H1 (cell line): Measurements from ENCODE around the gene TMIGD3. TPM values are rescaled to one million over a fixed set of nuclear protein-coding genes. Genes with fewer than 3 reads are reported as not detected.

Experiments used
- CTCF ChIA-PET: fragments of 300-600 bp; sonication (Branson Sonifier 250); formaldehyde crosslinking; loops from one replicate; lab custom pipeline; 2021; ENCODE audit not compliant: partially characterized antibody; lab: Charles Lee
- POLR2A ChIA-PET: fragments of 300-600 bp; sonication (Branson Sonifier 250); formaldehyde crosslinking; loops from one replicate; lab custom pipeline; 2021; ENCODE audit warnings: inconsistent platforms; ENCODE audit not compliant: partially characterized antibody; lab: Charles Lee
- DNase-seq, 2 experiments: peaks; one replicate each; pipeline versions ENCODE4 v3.0.0 to v3.0.0-alpha.2; 2010 to 2022; ENCODE audit warnings: low spot score in 2 of 2, low read depth in 1 of 2, mixed read lengths in 1 of 2
- FAIRE-seq: peaks from 2 replicates; lab custom pipeline; 2011; peaks lifted over from hg19 to GRCh38; lab: Jason Lieb, UNC
- H2AFZ ChIP-seq: 2 replicates; pipeline ENCODE4 v1.8.1; 2012; ENCODE audit warnings: low read length, inconsistent platforms
- H2AK5ac ChIP-seq: 2 replicates; pipeline ENCODE4 v1.6.1; 2013; ENCODE audit warnings: low read depth, low read length
- H2BK120ac ChIP-seq: replicated peaks from 2 replicates; pipeline ENCODE3; 2013; ENCODE audit warnings: low read depth, low read length, inconsistent platforms
- H2BK12ac ChIP-seq: 2 replicates; pipeline ENCODE4 v1.6.1; 2013; ENCODE audit warnings: low read depth, low read length
- H2BK15ac ChIP-seq: 2 replicates; pipeline ENCODE4 v1.6.1; 2013; ENCODE audit warnings: low read length
- H2BK20ac ChIP-seq: 2 replicates; pipeline ENCODE4 v1.6.1; 2013; ENCODE audit warnings: low read length
- H2BK5ac ChIP-seq: 2 replicates; pipeline ENCODE4 v1.6.1; 2013; ENCODE audit warnings: low read depth, low read length
- H3K14ac ChIP-seq: 2 replicates; pipeline ENCODE4 v1.6.1; 2013; ENCODE audit warnings: inconsistent platforms; ENCODE audit not compliant: insufficient read length
- H3K18ac ChIP-seq: 2 replicates; pipeline ENCODE4 v1.6.1; 2013; ENCODE audit warnings: low read length; ENCODE audit errors: extremely low read depth
- H3K23ac ChIP-seq: 2 replicates; pipeline ENCODE4 v1.6.1; 2013; ENCODE audit warnings: inconsistent platforms; ENCODE audit not compliant: insufficient read length
- H3K23me2 ChIP-seq: 2 replicates; pipeline ENCODE4 v1.6.1; 2013; ENCODE audit warnings: low read depth, low read length
- H3K27ac ChIP-seq: 2 replicates; pipeline ENCODE4 v1.6.1; 2011; ENCODE audit warnings: low read depth, low read length, inconsistent platforms
- H3K27me3 ChIP-seq, 4 experiments: replicated peaks in 1 of 4; 1 replicate in 1 of 4; 2 replicates in 3 of 4; pipeline versions ENCODE4 v1.6.1 to v1.8.1; 2011 to 2013; ENCODE audit warnings: low read length in 3 of 4, mild to moderate bottlenecking in 3 of 4, inconsistent platforms in 2 of 4, mixed read lengths in 2 of 4, moderate library complexity in 1 of 4; ENCODE audit not compliant: control insufficient read depth in 3 of 4, insufficient read depth in 3 of 4; ENCODE audit errors: extremely low read depth in 1 of 4
- H3K36me3 ChIP-seq, 4 experiments: 2 replicates each; pipeline versions ENCODE4 v1.6.1 to v1.8.1; 2011 to 2013; ENCODE audit warnings: mild to moderate bottlenecking in 4 of 4, low read length in 3 of 4, moderate library complexity in 2 of 4, control low read depth in 1 of 4, inconsistent platforms in 1 of 4; ENCODE audit not compliant: insufficient read depth in 4 of 4, control insufficient read depth in 2 of 4
- H3K4ac ChIP-seq: replicated peaks from 2 replicates; pipeline ENCODE3; 2013; ENCODE audit warnings: low read length, low read depth, mixed read lengths, inconsistent platforms; ENCODE audit not compliant: insufficient read length
- H3K4me1 ChIP-seq, 4 experiments: replicated peaks in 1 of 4; 1 replicate in 1 of 4; 2 replicates in 3 of 4; pipeline versions ENCODE4 v1.6.1 to v1.8.1; 2011 to 2013; ENCODE audit warnings: low read length in 3 of 4, inconsistent platforms in 2 of 4, mixed read lengths in 1 of 4; ENCODE audit not compliant: insufficient read depth in 4 of 4, control insufficient read depth in 3 of 4
- H3K4me2 ChIP-seq, 2 experiments: 2 replicates each; pipeline versions ENCODE4 v1.6.1 to v1.8.1; 2011 to 2013; ENCODE audit warnings: low read depth in 2 of 2, low read length in 2 of 2, control low read depth in 1 of 2, inconsistent platforms in 1 of 2, mild to moderate bottlenecking in 1 of 2; ENCODE audit not compliant: insufficient read depth in 1 of 2
- H3K4me3 ChIP-seq, 4 experiments: fragments of 200-600, 300-600 bp in 1 of 4; sonication (generic), shearing (Covaris generic), sonication (Bioruptor Twin) in 1 of 4; 2 replicates each; pipeline versions ENCODE4 v1.5.1 to v1.8.1; 2011 to 2016; ENCODE audit warnings: low read length in 4 of 4, low read depth in 3 of 4, control low read depth in 2 of 4, inconsistent platforms in 2 of 4, mild to moderate bottlenecking in 2 of 4, mixed read lengths in 1 of 4, moderate library complexity in 1 of 4; ENCODE audit not compliant: insufficient read depth in 2 of 4; ENCODE audit errors: extremely low read depth in 1 of 4
- H3K56ac ChIP-seq: replicated peaks from 2 replicates; pipeline ENCODE3; 2013; ENCODE audit warnings: low read depth, mild to moderate bottlenecking, mixed read lengths, low read length, inconsistent platforms; ENCODE audit not compliant: insufficient read length
- H3K79me1 ChIP-seq: 2 replicates; pipeline ENCODE4 v1.6.1; 2013; ENCODE audit warnings: low read depth, low read length, control low read depth
- H3K79me2 ChIP-seq, 2 experiments: 2 replicates each; pipeline versions ENCODE4 v1.6.1 to v1.8.1; 2012 to 2013; ENCODE audit warnings: low read length in 2 of 2, mild to moderate bottlenecking in 2 of 2, inconsistent platforms in 1 of 2; ENCODE audit not compliant: insufficient read depth in 2 of 2, control insufficient read depth in 1 of 2
- H3K9ac ChIP-seq, 4 experiments: replicated peaks in 1 of 4; 1 replicate in 1 of 4; 2 replicates in 3 of 4; pipeline versions ENCODE4 v1.6.1 to v1.8.1; 2011 to 2013; ENCODE audit warnings: low read depth in 3 of 4, low read length in 3 of 4, control low read depth in 2 of 4, mild to moderate bottlenecking in 2 of 4, moderate library complexity in 2 of 4, inconsistent platforms in 1 of 4; ENCODE audit errors: extremely low read depth in 1 of 4
- H3K9me3 ChIP-seq, 2 experiments: 2 replicates each; pipeline versions ENCODE4 v1.6.1 to v1.8.1; 2012 to 2013; ENCODE audit warnings: mild to moderate bottlenecking in 2 of 2, moderate library complexity in 2 of 2, control low read depth in 1 of 2, inconsistent platforms in 1 of 2, low read depth in 1 of 2, low read length in 1 of 2, mixed read lengths in 1 of 2; ENCODE audit not compliant: insufficient read depth in 2 of 2
- H4K20me1 ChIP-seq, 2 experiments: replicated peaks in 1 of 2; 2 replicates each; pipeline versions ENCODE3 to v1.8.1; 2011 to 2013; ENCODE audit warnings: inconsistent platforms in 2 of 2, low read length in 2 of 2, mild to moderate bottlenecking in 1 of 2; ENCODE audit not compliant: insufficient read depth in 2 of 2, control insufficient read depth in 1 of 2
- H4K5ac ChIP-seq: 2 replicates; pipeline ENCODE4 v1.6.1; 2013; ENCODE audit warnings: low read length, low read depth, mixed read lengths, inconsistent platforms; ENCODE audit not compliant: insufficient read length
- H4K8ac ChIP-seq: 2 replicates; pipeline ENCODE4 v1.8.0; 2013; ENCODE audit warnings: mild to moderate bottlenecking, moderate library complexity, low read length, inconsistent platforms; ENCODE audit not compliant: insufficient read depth; ENCODE audit errors: extremely low read depth
- H4K91ac ChIP-seq: replicated peaks from 2 replicates; pipeline ENCODE3; 2013; ENCODE audit warnings: low read length, mixed read lengths, inconsistent platforms; ENCODE audit not compliant: insufficient read length
- BACH1 ChIP-seq: IDR thresholded peaks from 2 replicates; pipeline ENCODE4 v1.6.1; 2012; ENCODE audit warnings: low read length, improper control_type of control experiment
- CREB1 ChIP-seq: IDR thresholded peaks from 2 replicates; pipeline ENCODE4 v1.6.1; 2012; ENCODE audit warnings: inconsistent platforms
- PHF8 ChIP-seq: fragments of 200-600 bp; sonication (generic); conservative IDR thresholded peaks from 2 replicates; pipeline ENCODE4 v1.7.1; 2012; ENCODE audit warnings: low read depth, mild to moderate bottlenecking, inconsistent platforms, low read length, moderate library complexity
- WGBS, 2 experiments: shearing (Covaris generic) in 1 of 2; methylation state at CpG; one replicate each; pipeline versions ENCODE4 v1.1.6 to v1.1.7; 2013 to 2015; ENCODE audit warnings: low lambda C conversion rate in 2 of 2, mixed read lengths in 2 of 2, inconsistent platforms in 1 of 2, low coverage in 1 of 2, missing lambda C conversion rate in 1 of 2; ENCODE audit not compliant: insufficient replicate concordance in 2 of 2, insufficient coverage in 1 of 2, insufficient read length in 1 of 2; ENCODE audit errors: extremely low coverage in 1 of 2, missing lambda C conversion rate in 1 of 2; 5-methylcytosine and 5-hydroxymethylcytosine counted together
- long read RNA-seq, 2 experiments: library from RNA in 1 of 2; library from capped mRNA in 1 of 2; stranded (forward); transcript quantifications; one replicate each; pipeline ENCODE4 v2.0.0, GENCODE V29; 2021; ENCODE audit warnings: inconsistent platforms in 1 of 2
- polyA minus RNA-seq, 3 experiments: library from RNA; depleted of rRNA, polyadenylated mRNA; stranded (reverse); fragments of >200 nt; gene quantifications; 1 replicate in 2 of 3; 2 replicates in 1 of 3; pipeline ENCODE4 v1.2.3, GENCODE V29; 2011
- polyA plus RNA-seq, 7 experiments: library from polyadenylated mRNA; depleted of rRNA in 3 of 7; stranded (reverse) in 5 of 7; unstranded in 2 of 7; fragments of >200 nt in 5 of 7; fragments of 200-250 nt in 2 of 7; gene quantifications; 1 replicate in 5 of 7; 2 replicates in 1 of 7; 4 replicates in 1 of 7; pipeline versions ENCODE4 v1.2.1 to v1.2.3, GENCODE V29; 2011 to 2013; ENCODE audit warnings: missing spikeins in 2 of 7, mixed read lengths in 2 of 7
- total RNA-seq: library from RNA; stranded (reverse); fragmentation: NEBNext Ultra II Directional; extraction: Animal tissue kit (Norgen Biotek cat#: 25700); gene quantifications from 2 replicates; pipeline ENCODE4 v1.2.1, GENCODE V29; 2021

The TMIGD3 gene
- not detected in 2 replicates for total RNA-seq
- not detected in 2 replicates for polyA plus RNA-seq (2011; rRNA removed)
- polyA plus RNA-seq (2011; cell fraction: cytosol; rRNA removed): not detected
- not detected for polyA plus RNA-seq (2011; cell fraction: nucleus; rRNA removed)
- polyA plus RNA-seq (2012, experiment 1 of 2): not detected in 4 replicates
- not detected for polyA plus RNA-seq (2012, experiment 2 of 2)
- polyA plus RNA-seq (2013, experiment 1 of 2): not detected
- polyA plus RNA-seq (2013, experiment 2 of 2): not detected
- not detected in 2 replicates for polyA minus RNA-seq (2011; rRNA and poly(A)+ RNA removed)
- not detected for polyA minus RNA-seq (2011; cell fraction: cytosol; rRNA and poly(A)+ RNA removed)
- polyA minus RNA-seq (2011; cell fraction: nucleus; rRNA and poly(A)+ RNA removed): not detected
- long read RNA-seq, experiment 1: 0 reads
- long read RNA-seq, experiment 2: 0 reads

GRCh38 chr1:111503585-111504060, at the start of gene TMIGD3, which contains the start of gene ADORA3:
TSS of gene TMIGD3 (minus strand) at chr1:111503633. CDS start at chr1:111503354, 279 bp downstream.
TSS of gene ADORA3 (minus strand) at chr1:111503633. CDS start at chr1:111503354, 279 bp downstream.
- no peak within 1 kb of the TSS for H2BK120ac ChIP-seq
- no peaks in the 10 kb centered on the region for H3K27me3 ChIP-seq
- WGBS, 2 experiments: 90% methylated on average over 4 of the region's 4 CpGs; no CpG with 5 or more reads in 1 of the 2 experiments
- no peak within 1 kb of the TSS for H3K27ac ChIP-seq
- H3K14ac ChIP-seq: no peak within 1 kb of the TSS
- ChIA-PET CTCF (interaction anchor here (0.9 to 1.6 kb wide), 4 partner anchors 12 to 167 kb away, joined by 3 to 5 read pairs (median 4); no protein-coding TSS in a partner anchor), POLR2A (interaction anchor here (0.6 kb wide), 1 partner anchor 26 kb away, joined by 3 read pairs; no protein-coding TSS in a partner anchor)
- H3K4ac ChIP-seq: no peak within 1 kb of the TSS
- H4K5ac ChIP-seq: no peak within 1 kb of the TSS
- no peak within 1 kb of the TSS for H4K8ac ChIP-seq
- H2BK15ac ChIP-seq: no peak within 1 kb of the TSS
- H3K4me3 ChIP-seq: no peak within 1 kb of the TSS
- no peak for TF ChIP-seq CREB1
- TF ChIP-seq PHF8: no peak
- no peak for TF ChIP-seq BACH1
- no peaks in the 10 kb centered on the region; the same call in 1 of the 2 replicates for H3K23me2 ChIP-seq
- no peak for FAIRE-seq
- H3K79me1 ChIP-seq: no peaks in the 10 kb centered on the region
- 0 out of 2 replicates have a peak within 1 kb of the TSS, but pooled peaks have one; percentile 14 for H2AFZ ChIP-seq
- no peak within 1 kb of the TSS for H2BK20ac ChIP-seq
- no peak within 1 kb of the TSS for H3K4me2 ChIP-seq
- H3K56ac ChIP-seq: no peak within 1 kb of the TSS
- no peaks in the 10 kb centered on the region for H3K79me2 ChIP-seq
- no peak within 1 kb of the TSS for H3K23ac ChIP-seq
- no peaks in the 10 kb centered on the region for H4K20me1 ChIP-seq
- H3K18ac ChIP-seq: no peak within 1 kb of the TSS
- peak in 1 of 2 experiments; percentile 23 for DNase-seq
- peaks cover 0 to 8% (median 3%) of the 10 kb centered on the region in 4 experiments; a peak in 5 of 7 replicates for H3K4me1 ChIP-seq
- H3K36me3 ChIP-seq: no peaks in the 10 kb centered on the region
- no peak within 1 kb of the TSS for H2BK12ac ChIP-seq
- no peak within 1 kb of the TSS for H2AK5ac ChIP-seq
- no peak within 1 kb of the TSS for H2BK5ac ChIP-seq
- H3K9me3 ChIP-seq: no peaks in the 10 kb centered on the region
- H3K9ac ChIP-seq: no peak within 1 kb of the TSS
- H4K91ac ChIP-seq: no peak within 1 kb of the TSS
